ENCODE results near the gene AP2B1. TPM values are rescaled to one million over a fixed set of nuclear protein-coding genes. Genes with fewer than 3 reads are reported as not detected.

The AP2B1 gene
- total and polyA plus RNA-seq, 9 of the 15 experiments (the other 6 are each of a cell fraction or from before 2014, with no cell fraction given): 60.1 to 287 (median 105) TPM

GRCh38 chr17:35708951-35709350, 121.8 kb downstream of the AP2B1 start (continued):
- TF ChIP-seq, protein P1, sequence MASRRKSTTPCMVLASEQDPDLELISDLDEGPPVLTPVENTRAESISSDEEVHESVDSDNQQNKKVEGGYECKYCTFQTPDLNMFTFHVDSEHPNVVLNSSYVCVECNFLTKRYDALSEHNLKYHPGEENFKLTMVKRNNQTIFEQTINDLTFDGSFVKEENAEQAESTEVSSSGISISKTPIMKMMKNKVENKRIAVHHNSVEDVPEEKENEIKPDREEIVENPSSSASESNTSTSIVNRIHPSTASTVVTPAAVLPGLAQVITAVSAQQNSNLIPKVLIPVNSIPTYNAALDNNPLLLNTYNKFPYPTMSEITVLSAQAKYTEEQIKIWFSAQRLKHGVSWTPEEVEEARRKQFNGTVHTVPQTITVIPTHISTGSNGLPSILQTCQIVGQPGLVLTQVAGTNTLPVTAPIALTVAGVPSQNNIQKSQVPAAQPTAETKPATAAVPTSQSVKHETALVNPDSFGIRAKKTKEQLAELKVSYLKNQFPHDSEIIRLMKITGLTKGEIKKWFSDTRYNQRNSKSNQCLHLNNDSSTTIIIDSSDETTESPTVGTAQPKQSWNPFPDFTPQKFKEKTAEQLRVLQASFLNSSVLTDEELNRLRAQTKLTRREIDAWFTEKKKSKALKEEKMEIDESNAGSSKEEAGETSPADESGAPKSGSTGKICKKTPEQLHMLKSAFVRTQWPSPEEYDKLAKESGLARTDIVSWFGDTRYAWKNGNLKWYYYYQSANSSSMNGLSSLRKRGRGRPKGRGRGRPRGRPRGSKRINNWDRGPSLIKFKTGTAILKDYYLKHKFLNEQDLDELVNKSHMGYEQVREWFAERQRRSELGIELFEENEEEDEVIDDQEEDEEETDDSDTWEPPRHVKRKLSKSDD (conservative IDR thresholded peaks at IDR 0.05; ENCODE audit: low read length): no peak
- TF ChIP-seq HOMEZ (CRISPR knock-in tag; IDR thresholded peaks at IDR 0.05) (no peak), GTF2A2 (tag; IDR thresholded peaks at IDR 0.05) (no peak), SMC3 (conservative IDR thresholded peaks at IDR 0.05; ENCODE audit: insufficient read depth, low read depth, low read length) (no peak), ZNF444 (CRISPR knock-in tag; IDR thresholded peaks at IDR 0.05) (no peak)

DNA sequence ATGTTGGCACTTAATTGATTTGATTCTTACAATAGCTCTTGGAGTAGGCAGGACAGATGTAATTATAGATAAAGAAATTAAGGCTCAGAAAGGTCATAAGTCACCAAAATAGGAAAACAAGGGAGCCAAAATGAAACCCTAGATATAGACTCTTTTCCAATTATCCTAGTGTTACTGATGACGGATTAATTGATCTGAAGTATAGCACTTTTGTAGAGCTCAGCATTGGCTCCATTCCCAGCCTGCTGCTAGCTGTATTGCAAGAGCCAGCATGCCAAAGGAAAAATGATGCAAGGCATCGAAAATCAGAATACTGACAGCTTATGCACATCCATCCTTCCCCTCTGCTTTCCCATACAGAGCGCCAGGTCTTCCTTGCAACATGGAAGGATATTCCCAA, 122.8 kb downstream of the AP2B1 start:
- TF ChIP-seq CEBPG (CRISPR knock-in tag; IDR thresholded peaks at IDR 0.05): no peak
- 0 out of 4 replicates have a peak, but pooled peaks of 1 of the 2 experiments have one; percentile 37 for TF ChIP-seq CEBPG (tag; conservative IDR thresholded peaks at IDR 0.05 in 1 of 2, IDR thresholded peaks at IDR 0.05 in 1 of 2)
- no peak for TF ChIP-seq E2F1 (CRISPR knock-in tag; IDR thresholded peaks at IDR 0.05)
- no peak for ATAC-seq
- BruUV-seq (replicated peaks): no TSS peak
- no peaks in the 10 kb centered on the region for H3K4me1 ChIP-seq (replicated peaks in 1 of 2; ENCODE audit: control insufficient read depth in 2 of 2, insufficient read depth in 2 of 2, low read length in 2 of 2)
- no peaks in the 10 kb centered on the region for H4K20me1 ChIP-seq (replicated peaks; ENCODE audit: control insufficient read depth, insufficient read depth, low read length)
- no peaks in the 10 kb centered on the region for H3K27me3 ChIP-seq (ENCODE audit: control insufficient read depth in 2 of 2, insufficient read depth in 2 of 2, low read length in 2 of 2)
- CTCF ChIA-PET (ENCODE audit: low intra/inter-chr PET ratio): no interaction called here
- H3K9ac ChIP-seq (ENCODE audit: insufficient read depth in 1 of 2, low read depth in 2 of 2, low read length in 2 of 2): no peak overlapping the region
- intact Hi-C loops (cut with micrococcal nuclease): no loop called here
- H2AFZ ChIP-seq (ENCODE audit: low read depth, low read length): no peak overlapping the region
- in situ Hi-C loops (cut with MboI): no loop called here
- peaks cover 71% of the 10 kb centered on the region for H3K36me3 ChIP-seq (ENCODE audit: control insufficient read depth, insufficient read depth, low read length)
- no peaks in the 10 kb centered on the region for H3K79me2 ChIP-seq (ENCODE audit: control insufficient read depth, insufficient read depth, low read length)
- no peaks in the 10 kb centered on the region for H3K9me1 ChIP-seq (ENCODE audit: control insufficient read depth, insufficient read depth, low read length)
- no peak for DNase-seq (ENCODE audit: extremely low read depth in 1 of 4, low spot score in 3 of 4)
- WGBS (ENCODE audit: insufficient coverage, low coverage, missing lambda C conversion rate): 96% methylated on average over 3 of the region's 3 CpGs
- no peak overlapping the region for H3K4me2 ChIP-seq (ENCODE audit: insufficient read depth, low read length)
- H3K27ac ChIP-seq (ENCODE audit: extremely low read depth, low read depth, low read length): no peak overlapping the region
- no peak for FAIRE-seq
- no peak overlapping the region for H3K4me3 ChIP-seq
- POLR2A ChIA-PET: interaction anchor here (0.8 to 1.0 kb wide), 2 partner anchors 9 to 54 kb away, joined by 3 read pairs; no protein-coding TSS in a partner anchor
- H3K9me3 ChIP-seq (replicated peaks; ENCODE audit: control insufficient read depth, insufficient read depth, low read depth, low read length): no peaks in the 10 kb centered on the region

Data from K562 (cell line).